Subcutaneous adipose tissue (tissue), 4 donors: ENCODE measurements around the gene SOHLH2. TPM values are rescaled to one million over a fixed set of nuclear protein-coding genes. Genes with fewer than 3 reads are reported as not detected.

ENCODE experiments used
- CTCF ChIP-seq: fragments of 450-650 bp; IDR thresholded peaks from one replicate; pipeline ENCODE4 v1.5.1; 2016; ENCODE audit warnings: low read depth, mild to moderate bottlenecking, control low read depth, antibody characterized with exemption, moderate library complexity
- total RNA-seq, 4 donors: library from RNA; depleted of rRNA; stranded (reverse); fragments of >200 nt; gene quantifications; one replicate each; pipeline ENCODE4 v1.1.0, GENCODE V29; 2016

Gene SOHLH2
- total RNA-seq, 4 donors from 2014 or later, result 0.98 TPM; not detected in 3

GRCh38 chr13:36163809-36164308, 50.5 kb downstream of the SOHLH2 start:
- no peak for TF ChIP-seq CTCF

- no peak for TF ChIP-seq CTCF
Observed at GRCh38 chr13:36163286-36163685, 51.1 kb downstream of the SOHLH2 start.

GRCh38 chr13:36160297-36160696, 54.1 kb downstream of the SOHLH2 start:
- TF ChIP-seq CTCF, result no peak

GRCh38 chr13:36158611-36159010, 55.7 kb downstream of the SOHLH2 start:
- no peak for TF ChIP-seq CTCF

- no peak for TF ChIP-seq CTCF
Observed at GRCh38 chr13:36157480-36157879, 56.9 kb downstream of the SOHLH2 start.

GRCh38 chr13:36154567-36155291, 59.6 kb downstream of the SOHLH2 start:
- TF ChIP-seq CTCF, result no peak

GRCh38 chr13:36151591-36151990, 62.8 kb downstream of the SOHLH2 start:
- no peak for TF ChIP-seq CTCF
